ENCODE data around the gene CAMP. TPM values are rescaled to one million over a fixed set of nuclear protein-coding genes. Genes with fewer than 3 reads are reported as not detected.

Gene CAMP
- total and polyA plus RNA-seq, 4 donors: 1.3 to 5.5 (median 1.7) TPM

DNA sequence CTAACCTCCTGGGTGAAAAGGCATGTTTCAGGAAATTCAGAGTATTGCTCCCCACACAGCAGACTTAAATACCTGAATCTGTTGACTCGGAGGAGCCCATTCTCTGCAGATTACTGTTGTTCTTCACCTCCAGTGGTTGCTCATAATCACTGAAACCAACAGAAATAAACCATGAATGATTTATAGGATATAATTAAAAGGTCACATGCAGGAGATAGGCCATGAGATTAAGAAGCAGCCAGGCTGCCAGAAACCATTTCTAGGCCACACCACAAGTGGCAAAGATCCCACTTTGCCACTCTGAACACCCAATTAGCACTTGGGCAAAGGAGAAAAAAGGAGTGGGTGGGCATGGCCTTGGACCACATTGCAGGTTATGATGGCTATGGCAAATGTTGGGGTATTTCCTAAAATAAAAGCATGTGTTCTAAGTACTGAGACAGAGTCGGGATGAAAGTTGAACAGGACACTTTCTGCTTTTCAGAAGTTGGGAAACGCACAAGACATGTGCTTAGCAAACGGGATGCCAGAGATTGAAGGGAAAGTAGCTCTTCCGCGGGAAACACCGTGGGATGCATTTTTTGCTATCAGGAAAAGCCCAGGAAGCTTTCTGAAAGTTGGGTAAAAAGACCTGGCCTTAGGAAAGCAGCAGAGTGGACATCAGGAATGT, 36.5 kb upstream of the CAMP start:
- Histone ChIP-seq H3K36me3 (ENCODE audit: control insufficient read depth in 4 of 4, insufficient read depth in 4 of 4, low read length in 4 of 4) (peaks cover 0 to 8% (median 3%) of the 10 kb centered on the region in 4 donors), H3K4me1 (ENCODE audit: control insufficient read depth in 5 of 5, insufficient read depth in 5 of 5, low read length in 5 of 5) (peaks cover 0 to 11% (median 7%) of the 10 kb centered on the region in 5 donors), H3K9me3 (ENCODE audit: control insufficient read depth in 4 of 4, insufficient read depth in 3 of 4, low read length in 3 of 4) (no peaks in the 10 kb centered on the region), H3K9ac (ENCODE audit: insufficient read depth in 1 of 2, low read length in 2 of 2) (peak overlapping the region; percentile 67 to 73), H3K27me3 (ENCODE audit: control insufficient read depth in 3 of 3, insufficient read depth in 3 of 3, low read length in 2 of 3) (no peaks in the 10 kb centered on the region), H3K27ac (ENCODE audit: low read depth in 1 of 2, low read length in 1 of 2) (no peak overlapping the region), H3K4me3 (no peak overlapping the region)
- no peak for ATAC-seq (ENCODE audit: insufficient read depth, low FRiP score)
- WGBS, 2 donors: 34 to 41% methylated on average over 7 of the region's 7 CpGs
- TF ChIP-seq, protein P1, sequence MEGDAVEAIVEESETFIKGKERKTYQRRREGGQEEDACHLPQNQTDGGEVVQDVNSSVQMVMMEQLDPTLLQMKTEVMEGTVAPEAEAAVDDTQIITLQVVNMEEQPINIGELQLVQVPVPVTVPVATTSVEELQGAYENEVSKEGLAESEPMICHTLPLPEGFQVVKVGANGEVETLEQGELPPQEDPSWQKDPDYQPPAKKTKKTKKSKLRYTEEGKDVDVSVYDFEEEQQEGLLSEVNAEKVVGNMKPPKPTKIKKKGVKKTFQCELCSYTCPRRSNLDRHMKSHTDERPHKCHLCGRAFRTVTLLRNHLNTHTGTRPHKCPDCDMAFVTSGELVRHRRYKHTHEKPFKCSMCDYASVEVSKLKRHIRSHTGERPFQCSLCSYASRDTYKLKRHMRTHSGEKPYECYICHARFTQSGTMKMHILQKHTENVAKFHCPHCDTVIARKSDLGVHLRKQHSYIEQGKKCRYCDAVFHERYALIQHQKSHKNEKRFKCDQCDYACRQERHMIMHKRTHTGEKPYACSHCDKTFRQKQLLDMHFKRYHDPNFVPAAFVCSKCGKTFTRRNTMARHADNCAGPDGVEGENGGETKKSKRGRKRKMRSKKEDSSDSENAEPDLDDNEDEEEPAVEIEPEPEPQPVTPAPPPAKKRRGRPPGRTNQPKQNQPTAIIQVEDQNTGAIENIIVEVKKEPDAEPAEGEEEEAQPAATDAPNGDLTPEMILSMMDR (IDR thresholded peaks at IDR 0.05; ENCODE audit: control extremely low read depth, extremely low read depth): no peak
- DNase-seq: peak in 1 of 3 donors; percentile 35

- Histone ChIP-seq H3K27me3 (ENCODE audit: control insufficient read depth in 3 of 3, insufficient read depth in 3 of 3, low read length in 2 of 3) (no peaks in the 10 kb centered on the region), H3K36me3 (ENCODE audit: control insufficient read depth in 4 of 4, insufficient read depth in 4 of 4, low read length in 4 of 4) (peaks cover 0 to 6% (median 3%) of the 10 kb centered on the region in 4 donors), H3K4me1 (ENCODE audit: control insufficient read depth in 5 of 5, insufficient read depth in 5 of 5, low read length in 5 of 5) (peaks cover 0 to 11% (median 7%) of the 10 kb centered on the region in 5 donors), H3K9ac (ENCODE audit: insufficient read depth in 1 of 2, low read length in 2 of 2) (peak overlapping the region; percentile 67 to 73), H3K9me3 (ENCODE audit: control insufficient read depth in 4 of 4, insufficient read depth in 3 of 4, low read length in 3 of 4) (no peaks in the 10 kb centered on the region), H3K27ac (ENCODE audit: low read depth in 1 of 2, low read length in 1 of 2) (no peak overlapping the region), H3K4me3 (peak overlapping the region; percentile 76)
- TF ChIP-seq, protein P1 (IDR thresholded peaks at IDR 0.05; ENCODE audit: control extremely low read depth, extremely low read depth): no peak
- WGBS, 2 donors: 12 to 19% methylated on average over 7 to 8 of the region's 8 CpGs
- DNase-seq: peak in 2 of 3 donors; percentile 15 to 26
- ATAC-seq (ENCODE audit: insufficient read depth, low FRiP score): no peak
These were observed 36.1 kb upstream of the CAMP start for GRCh38 chr3:48187301-48187578.

- peaks cover 0 to 6% (median 1%) of the 10 kb centered on the region in 4 donors for H3K36me3 ChIP-seq (ENCODE audit: control insufficient read depth in 4 of 4, insufficient read depth in 4 of 4, low read length in 4 of 4)
- no peaks in the 10 kb centered on the region for H3K9me3 ChIP-seq (ENCODE audit: control insufficient read depth in 4 of 4, insufficient read depth in 3 of 4, low read length in 3 of 4)
- peak; percentile 36 for ATAC-seq (ENCODE audit: insufficient read depth, low FRiP score)
- peak overlapping the region; percentile 67 to 73 for H3K9ac ChIP-seq (ENCODE audit: insufficient read depth in 1 of 2, low read length in 2 of 2)
- H3K4me3 ChIP-seq: peak overlapping the region; percentile 76
- 0 to 1% methylated on average over 55 to 87 of the region's 87 CpGs for WGBS, 2 donors
- peak in 1 of 3 donors; percentile 80 for DNase-seq
- H3K27ac ChIP-seq (ENCODE audit: low read depth in 1 of 2, low read length in 1 of 2): no peak overlapping the region
- TF ChIP-seq, protein P1 (IDR thresholded peaks at IDR 0.05; ENCODE audit: control extremely low read depth, extremely low read depth): no peak
- peaks cover 0 to 11% (median 7%) of the 10 kb centered on the region in 5 donors for H3K4me1 ChIP-seq (ENCODE audit: control insufficient read depth in 5 of 5, insufficient read depth in 5 of 5, low read length in 5 of 5)
- H3K27me3 ChIP-seq (ENCODE audit: control insufficient read depth in 3 of 3, insufficient read depth in 3 of 3, low read length in 2 of 3): no peaks in the 10 kb centered on the region
These were observed 35.6 kb upstream of the CAMP start for GRCh38 chr3:48187579-48188265.

All from lung (tissue), 12 donors.